Measurements from ENCODE around the gene KLHL36. TPM values are rescaled to one million over a fixed set of nuclear protein-coding genes. Genes with fewer than 3 reads are reported as not detected.

The KLHL36 gene
- 10 to 100 TPM; 37.6 to 58.3 (median 40.7) TPM for total RNA-seq (2021; fragmentation: NEBNext Ultra II Directional; extraction: Animal tissue kit (Norgen Biotek cat#: 25700))
- long read RNA-seq, full-length matches to known transcripts, result 32 of 50 reads
- long read RNA-seq, partial matches to known transcripts, result 5 of 50 reads
- long read RNA-seq, other reads (novel, unspliced or antisense), result 13 of 50 reads

DNA sequence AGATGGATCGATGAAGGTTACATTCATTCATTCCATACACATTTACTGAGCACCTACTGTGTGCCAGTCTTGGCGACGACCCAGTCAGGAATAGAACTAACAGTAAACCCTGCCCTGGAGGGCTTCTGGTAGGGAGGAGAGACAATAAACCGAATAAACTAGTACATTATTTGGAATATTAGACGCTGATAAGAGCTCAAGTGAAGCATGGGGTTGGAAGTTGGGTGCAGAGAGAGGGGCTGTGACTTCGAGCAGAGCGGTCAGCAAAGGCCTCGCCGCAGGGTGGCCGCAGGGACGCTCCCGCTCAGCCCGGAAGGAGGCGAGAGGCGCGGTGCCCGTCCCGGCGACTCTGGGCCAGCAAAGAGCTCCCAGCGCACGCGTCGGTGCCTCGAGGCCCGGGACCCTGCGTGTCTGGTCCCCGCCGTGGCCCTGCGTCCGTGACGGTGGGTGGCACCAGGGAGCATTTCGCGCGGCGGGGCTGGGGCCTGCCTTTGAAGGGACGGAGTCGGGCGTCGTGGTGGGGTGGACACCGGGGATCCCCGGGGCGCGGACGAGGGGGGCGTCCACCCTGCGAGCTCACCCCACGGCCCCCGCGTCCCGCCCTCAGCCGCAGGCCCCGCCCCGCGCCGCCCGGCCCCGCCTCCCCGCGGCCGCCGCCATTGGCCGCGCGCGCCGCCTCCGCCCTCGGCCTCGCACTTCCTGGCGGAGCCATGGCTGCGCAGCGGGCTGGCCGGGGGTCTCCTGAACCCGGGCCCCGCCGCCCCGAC, at the start of gene KLHL36:
KLHL36 (plus strand) TSS at position 684 of the 767 bp plus-strand sequence. CDS start 2,357 bp downstream, outside the sequence.
- Mint-ChIP-seq H3K27me3 (ENCODE audit: insufficient read depth) (peaks cover 1% of the 10 kb centered on the region), H3K36me3 (ENCODE audit: low read depth) (peaks cover 17% of the 10 kb centered on the region), H3K9me3 (no peaks in the 10 kb centered on the region), H3K27ac (peak within 1 kb of the TSS; percentile 83), H3K4me1 (ENCODE audit: low read depth) (peaks cover 55% of the 10 kb centered on the region), H3K4me3 (peak within 1 kb of the TSS; percentile 88)
- TF ChIP-seq, protein P1, sequence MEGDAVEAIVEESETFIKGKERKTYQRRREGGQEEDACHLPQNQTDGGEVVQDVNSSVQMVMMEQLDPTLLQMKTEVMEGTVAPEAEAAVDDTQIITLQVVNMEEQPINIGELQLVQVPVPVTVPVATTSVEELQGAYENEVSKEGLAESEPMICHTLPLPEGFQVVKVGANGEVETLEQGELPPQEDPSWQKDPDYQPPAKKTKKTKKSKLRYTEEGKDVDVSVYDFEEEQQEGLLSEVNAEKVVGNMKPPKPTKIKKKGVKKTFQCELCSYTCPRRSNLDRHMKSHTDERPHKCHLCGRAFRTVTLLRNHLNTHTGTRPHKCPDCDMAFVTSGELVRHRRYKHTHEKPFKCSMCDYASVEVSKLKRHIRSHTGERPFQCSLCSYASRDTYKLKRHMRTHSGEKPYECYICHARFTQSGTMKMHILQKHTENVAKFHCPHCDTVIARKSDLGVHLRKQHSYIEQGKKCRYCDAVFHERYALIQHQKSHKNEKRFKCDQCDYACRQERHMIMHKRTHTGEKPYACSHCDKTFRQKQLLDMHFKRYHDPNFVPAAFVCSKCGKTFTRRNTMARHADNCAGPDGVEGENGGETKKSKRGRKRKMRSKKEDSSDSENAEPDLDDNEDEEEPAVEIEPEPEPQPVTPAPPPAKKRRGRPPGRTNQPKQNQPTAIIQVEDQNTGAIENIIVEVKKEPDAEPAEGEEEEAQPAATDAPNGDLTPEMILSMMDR (IDR thresholded peaks at IDR 0.05), result no peak
- DNase-seq, result no peak

DNA sequence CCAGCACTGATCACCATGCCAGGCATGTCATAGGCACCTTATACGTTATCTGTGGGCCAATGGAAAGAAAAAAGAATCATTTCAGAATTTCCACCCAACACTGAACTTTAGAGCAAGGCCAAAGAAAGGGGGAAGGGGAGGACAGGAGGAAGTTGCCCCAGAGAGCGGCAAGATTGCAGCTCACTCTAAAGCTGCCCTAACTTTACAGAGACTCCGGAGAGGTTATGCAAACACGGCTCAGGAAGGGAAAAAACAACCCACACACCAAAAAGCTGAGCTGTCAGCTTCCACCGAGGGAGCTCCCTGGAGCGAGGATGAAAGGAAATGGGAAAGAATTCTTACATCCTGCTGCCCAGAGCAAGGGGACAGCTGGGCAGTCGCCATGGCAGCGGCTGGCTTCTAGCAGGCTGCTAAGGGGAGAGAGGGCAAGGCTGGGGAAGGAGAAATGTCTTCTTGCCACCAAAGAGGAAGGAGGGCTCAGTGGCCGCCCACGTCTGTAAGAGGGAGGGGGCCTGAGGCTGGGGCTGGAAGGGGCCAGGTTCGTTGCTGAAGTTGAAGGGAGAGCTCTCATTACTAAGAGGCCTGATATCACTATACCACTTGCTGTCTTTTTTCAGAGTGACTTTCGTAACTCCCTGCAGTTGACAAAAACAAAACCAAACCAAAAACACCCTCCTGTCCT, 48.6 kb upstream of the KLHL36 start:
- no peaks in the 10 kb centered on the region; the same call in 1 of the 2 replicates for H3K27me3 Mint-ChIP-seq (ENCODE audit: insufficient read depth)
- H3K4me3 Mint-ChIP-seq, result peak overlapping the region; percentile 80
- no peaks in the 10 kb centered on the region for H3K9me3 Mint-ChIP-seq
- peak; percentile 77 for DNase-seq
- peak overlapping the region; percentile 99 for H3K27ac Mint-ChIP-seq
- H3K36me3 Mint-ChIP-seq (ENCODE audit: low read depth), result peaks cover 28% of the 10 kb centered on the region
- TF ChIP-seq, protein P1 (IDR thresholded peaks at IDR 0.05), result no peak
- peaks cover 79% of the 10 kb centered on the region for H3K4me1 Mint-ChIP-seq (ENCODE audit: low read depth)

DNA sequence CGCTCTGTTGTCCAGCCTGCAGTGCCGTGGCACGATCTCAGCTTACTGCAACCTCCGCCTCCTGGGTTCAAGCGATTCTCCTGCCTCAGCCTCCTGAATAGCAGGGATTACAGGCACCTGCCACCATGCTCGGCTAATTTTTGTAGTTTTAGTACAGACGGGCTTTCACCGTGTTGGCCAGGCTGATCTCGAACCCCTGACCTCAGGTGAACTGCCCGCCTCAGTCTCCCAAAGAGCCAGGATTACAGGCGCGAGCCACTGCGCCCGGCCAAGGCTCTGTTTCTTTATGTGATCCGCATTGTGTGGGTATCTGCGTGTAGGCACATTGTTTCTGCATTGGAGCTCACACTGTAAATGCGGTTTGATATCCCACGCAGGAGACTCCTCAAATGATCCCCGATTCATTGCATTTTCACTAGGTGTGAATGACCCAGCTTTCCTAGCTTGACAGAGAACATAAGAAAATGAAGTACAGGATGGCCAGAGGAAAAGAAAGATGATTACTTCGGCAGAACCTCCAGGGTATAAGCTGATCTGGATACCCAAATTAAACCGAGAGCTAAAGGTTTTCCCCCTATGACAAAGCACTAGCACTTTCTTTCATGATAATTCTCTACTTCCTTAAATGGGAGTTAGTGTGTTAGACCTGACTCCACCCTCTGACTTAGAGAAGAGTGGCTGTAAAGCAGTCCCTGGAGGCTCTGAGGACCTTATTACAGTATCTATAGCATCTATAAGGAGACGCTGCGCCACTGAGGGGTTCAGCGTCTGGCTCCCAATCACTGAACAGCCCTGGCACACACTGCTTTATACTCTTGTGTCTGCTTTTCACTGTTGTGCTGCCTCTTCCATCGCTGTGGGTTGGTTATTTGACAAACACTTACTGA, 47.7 kb upstream of the KLHL36 start:
- TF ChIP-seq, protein P1 (IDR thresholded peaks at IDR 0.05), result no peak
- no peak for DNase-seq
- no peaks in the 10 kb centered on the region; the same call in 1 of the 2 replicates for H3K27me3 Mint-ChIP-seq (ENCODE audit: insufficient read depth)
- H3K4me3 Mint-ChIP-seq, result peak overlapping the region; percentile 80
- peaks cover 28% of the 10 kb centered on the region for H3K36me3 Mint-ChIP-seq (ENCODE audit: low read depth)
- H3K27ac Mint-ChIP-seq, result peak overlapping the region; percentile 99
- H3K9me3 Mint-ChIP-seq, result no peaks in the 10 kb centered on the region
- peaks cover 78% of the 10 kb centered on the region for H3K4me1 Mint-ChIP-seq (ENCODE audit: low read depth)

DNA sequence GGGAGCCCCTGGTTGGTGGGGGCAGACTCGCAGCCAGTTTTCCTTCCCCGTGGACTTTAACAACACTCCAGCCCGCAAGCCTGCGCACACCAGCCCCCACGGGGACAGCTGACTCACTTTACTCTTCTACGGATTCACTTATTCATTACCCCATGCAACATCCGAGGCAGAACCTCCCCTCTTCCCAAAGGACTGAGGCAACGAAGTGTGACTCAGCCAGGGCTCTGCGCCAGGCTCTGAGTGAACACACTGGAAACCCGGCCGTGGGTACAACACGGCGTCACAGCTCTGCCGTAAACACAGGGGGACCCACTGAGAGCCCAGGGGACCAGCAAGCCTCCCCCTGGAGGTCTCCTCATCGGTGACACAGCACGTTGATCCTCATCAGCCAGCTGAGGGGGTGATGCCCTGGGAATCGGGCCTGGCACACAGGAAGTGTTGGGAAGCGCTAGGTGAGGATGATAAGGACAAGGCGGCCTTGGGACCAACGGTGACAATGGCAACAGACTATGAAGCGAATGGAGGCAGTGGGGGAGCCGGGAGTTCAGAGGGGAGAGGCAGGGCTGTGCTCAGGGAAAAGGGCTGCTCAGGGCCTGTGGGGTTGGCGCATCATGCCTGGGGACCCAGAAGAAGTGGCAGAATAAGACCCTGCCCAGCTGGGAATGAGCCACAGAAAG, 45.0 kb upstream of the KLHL36 start:
- TF ChIP-seq, protein P1 (IDR thresholded peaks at IDR 0.05), result peak; percentile 33
- H3K36me3 Mint-ChIP-seq (ENCODE audit: low read depth), result peaks cover 32% of the 10 kb centered on the region
- DNase-seq, result peak; percentile 97
- peak overlapping the region; percentile 99 for H3K27ac Mint-ChIP-seq
- no peaks in the 10 kb centered on the region for H3K9me3 Mint-ChIP-seq
- peaks cover 82% of the 10 kb centered on the region for H3K4me1 Mint-ChIP-seq (ENCODE audit: low read depth)
- peak overlapping the region; percentile 82 for H3K4me3 Mint-ChIP-seq
- H3K27me3 Mint-ChIP-seq (ENCODE audit: insufficient read depth), result no peaks in the 10 kb centered on the region; the same call in 1 of the 2 replicates
